GM18498 (cell line): ENCODE measurements around the gene MEPCE.
A peak's percentile ranks its signal among the peaks of the same experiment; 100 is the strongest.

Source experiments
- ATAC-seq: cut with Tn5 transposase; IDR thresholded peaks from one replicate; pipeline ENCODE4 v1.9.1; 2021; ENCODE audit warnings: mild to moderate bottlenecking, moderate library complexity; ENCODE audit not compliant: unreplicated experiment

MEPCE gene

DNA sequence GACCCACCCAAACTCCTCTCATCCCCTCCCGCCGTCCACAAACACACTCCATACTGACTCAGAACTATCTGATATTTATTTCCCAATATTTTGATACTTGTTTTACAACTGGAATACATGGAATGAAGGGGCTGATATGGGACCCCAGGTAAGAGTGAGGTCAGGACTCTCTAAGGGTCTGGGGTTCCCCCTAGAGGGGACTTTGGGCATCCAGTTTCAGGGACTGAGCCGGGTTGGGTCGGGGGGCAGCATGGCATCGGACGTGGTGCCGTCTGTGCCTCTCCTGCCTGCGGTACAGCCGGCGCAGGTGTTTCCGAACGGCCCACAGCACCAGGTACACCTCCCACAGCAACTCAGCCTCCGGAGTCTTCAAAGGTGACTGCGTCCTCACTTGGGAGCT lies 26.9 kb downstream of the MEPCE start:
- no peak for ATAC-seq

DNA sequence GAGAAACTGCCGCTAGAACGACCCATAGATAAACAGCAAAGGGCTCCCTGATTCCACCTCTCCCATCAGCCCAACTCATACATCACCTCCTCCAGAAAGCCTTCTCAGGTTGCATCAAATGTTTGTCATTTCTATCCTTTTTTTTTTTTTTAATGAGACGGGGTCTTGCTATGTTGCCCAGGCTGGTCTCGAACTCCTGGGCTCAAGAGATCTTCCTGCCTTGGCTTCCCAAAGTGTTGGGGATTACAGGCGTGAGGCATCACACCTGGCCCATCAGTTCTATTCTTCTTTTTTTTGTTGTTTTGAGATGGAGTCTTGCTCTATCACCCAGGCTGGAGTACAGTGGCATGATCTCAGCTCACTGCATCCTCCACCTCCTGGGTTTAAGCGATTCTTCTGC lies 27.4 kb downstream of the MEPCE start:
- no peak for ATAC-seq

DNA sequence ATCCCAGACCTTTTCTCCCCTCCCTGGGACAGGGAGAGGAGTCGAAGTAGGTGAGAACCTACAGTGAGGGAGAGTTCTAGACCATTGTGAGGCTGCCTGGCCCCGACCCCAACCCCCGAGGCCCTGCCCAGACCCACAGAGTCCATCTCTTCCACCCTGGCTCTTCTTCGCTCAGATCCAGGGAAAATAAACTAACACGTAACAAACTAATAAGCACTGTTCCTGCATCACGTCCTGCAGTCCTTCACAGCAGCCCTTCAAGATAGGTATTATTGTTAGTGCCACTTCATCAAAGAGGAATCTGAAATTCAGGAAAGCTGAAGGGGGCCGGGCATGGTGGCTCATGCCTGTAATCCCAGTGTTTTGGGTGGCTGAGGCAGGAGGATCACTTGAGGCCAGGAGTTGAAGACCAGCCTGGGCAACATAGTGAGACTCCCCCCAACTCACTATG lies 34.6 kb downstream of the MEPCE start, which contains the start of gene SPACDR:
Gene SPACDR (minus strand): TSS at position 51 of the 451 bp plus-strand sequence. CDS start 235 bp downstream, outside the sequence.
- no peak for ATAC-seq

DNA sequence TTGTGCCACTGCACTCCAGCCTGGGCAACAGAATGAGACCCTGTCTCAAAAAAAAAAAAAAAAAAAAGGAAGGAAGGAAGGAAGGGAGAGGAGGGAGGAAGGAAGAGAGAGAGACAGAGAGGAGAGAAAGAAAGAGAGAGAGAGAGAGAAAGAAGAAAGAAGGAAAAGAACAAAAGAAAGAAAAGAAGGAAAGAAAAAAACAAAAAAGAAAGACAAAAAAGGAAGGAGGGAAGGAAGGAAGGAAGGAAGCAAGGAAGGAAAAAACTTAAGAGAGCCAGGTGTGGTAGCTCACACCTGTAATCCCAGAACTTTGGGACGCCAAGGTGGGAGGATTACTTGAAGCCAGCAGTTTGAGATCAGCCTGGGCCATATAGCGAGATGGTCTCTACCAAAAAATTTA lies 35.2 kb downstream of the MEPCE start:
- no peak for ATAC-seq

DNA sequence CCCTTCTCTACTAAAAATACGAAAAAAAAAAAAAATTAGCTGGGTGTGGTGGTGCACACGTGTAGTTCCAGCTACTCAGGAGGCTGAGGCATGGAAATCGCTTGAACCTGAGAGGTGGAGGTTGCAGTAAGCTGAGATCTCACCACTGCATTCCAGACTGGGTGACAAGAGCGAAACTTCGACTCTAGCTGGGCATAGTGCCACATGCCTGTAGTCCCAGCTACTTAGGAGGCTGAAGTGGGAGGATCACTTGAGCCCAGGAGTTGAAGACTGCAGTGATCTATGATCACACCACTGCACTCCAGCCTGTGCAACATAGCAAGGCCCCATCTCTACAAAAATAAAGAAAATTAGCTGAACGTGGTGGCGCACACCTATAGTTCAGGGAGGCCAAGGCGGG lies 35.7 kb downstream of the MEPCE start:
- no peak for ATAC-seq

DNA sequence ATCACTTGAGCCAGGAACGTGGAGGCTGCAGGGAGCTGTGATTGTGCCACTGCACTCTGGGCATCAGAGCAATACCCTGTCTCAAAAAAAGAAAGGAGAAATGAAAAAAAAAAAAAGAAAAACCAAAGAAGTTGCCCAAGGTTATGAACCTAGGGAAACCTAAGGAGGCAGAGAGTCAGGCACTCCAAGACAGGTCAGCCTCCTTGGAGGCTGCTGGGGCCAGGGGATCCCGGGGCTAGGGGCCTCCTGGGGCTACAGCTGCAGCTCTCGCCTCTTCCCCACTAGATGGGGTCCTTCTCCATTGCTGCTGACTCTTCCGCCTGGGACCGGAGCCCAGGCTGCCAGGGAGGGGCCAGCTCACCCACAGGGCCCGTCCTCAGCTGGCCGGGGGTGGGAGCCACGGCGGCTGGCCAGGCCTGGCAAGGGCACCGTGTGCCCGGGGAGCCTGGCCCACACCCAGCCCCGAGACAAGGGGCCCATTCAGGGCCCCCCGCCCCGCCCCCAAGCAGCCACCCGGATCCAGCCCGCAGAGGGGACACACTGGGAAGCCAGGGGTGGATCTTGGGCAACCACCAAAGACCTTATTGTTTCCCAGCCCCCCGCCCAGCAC lies 36.2 kb downstream of the MEPCE start:
- no peak for ATAC-seq

DNA sequence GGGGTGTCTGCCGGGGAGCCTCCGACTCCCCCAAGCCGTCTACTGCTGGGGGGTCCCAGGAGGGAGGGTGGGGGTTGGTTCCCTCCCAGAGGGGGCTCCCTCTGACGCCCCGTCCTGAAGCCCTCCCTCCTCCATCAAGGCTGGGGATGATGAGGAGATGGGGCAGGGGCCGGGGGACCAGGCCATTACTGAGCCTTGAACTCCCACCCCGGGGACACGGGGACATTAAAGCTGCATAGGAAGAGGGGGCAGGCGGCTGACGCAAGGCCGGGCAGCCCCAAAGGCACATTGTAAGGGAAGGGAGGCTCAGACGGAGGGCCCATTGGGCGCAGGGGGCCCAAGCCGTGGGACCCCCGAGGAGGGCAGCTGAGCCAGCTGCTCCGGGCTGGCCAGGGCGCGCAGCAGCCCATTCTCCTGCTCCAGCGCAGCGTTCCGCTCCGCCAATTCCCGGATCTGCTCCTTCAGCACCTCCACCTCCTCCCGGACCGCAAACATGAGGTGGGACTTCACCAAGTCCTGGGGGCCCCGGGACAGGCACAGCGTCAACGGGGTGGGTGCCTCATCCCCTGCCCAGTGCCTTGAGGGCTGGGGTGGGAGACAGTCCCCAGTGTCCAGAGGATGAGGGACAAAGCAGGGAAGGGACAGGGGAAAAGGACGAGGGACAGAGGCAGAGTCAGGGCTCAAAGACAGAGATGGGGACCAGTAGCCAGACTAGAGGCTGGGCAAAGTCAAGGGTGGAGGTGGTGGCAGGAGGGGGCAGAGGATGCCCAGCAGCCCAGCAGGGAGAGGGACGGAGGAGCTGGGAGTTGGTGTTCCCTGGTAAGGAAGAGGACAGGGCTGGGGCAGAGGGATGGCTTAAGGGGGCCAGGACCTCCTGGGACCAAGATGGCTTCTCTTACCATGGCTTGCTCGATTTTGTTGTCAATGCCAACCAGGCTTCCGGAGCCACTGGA lies 37.3 kb downstream of the MEPCE start:
- no peak for ATAC-seq

DNA sequence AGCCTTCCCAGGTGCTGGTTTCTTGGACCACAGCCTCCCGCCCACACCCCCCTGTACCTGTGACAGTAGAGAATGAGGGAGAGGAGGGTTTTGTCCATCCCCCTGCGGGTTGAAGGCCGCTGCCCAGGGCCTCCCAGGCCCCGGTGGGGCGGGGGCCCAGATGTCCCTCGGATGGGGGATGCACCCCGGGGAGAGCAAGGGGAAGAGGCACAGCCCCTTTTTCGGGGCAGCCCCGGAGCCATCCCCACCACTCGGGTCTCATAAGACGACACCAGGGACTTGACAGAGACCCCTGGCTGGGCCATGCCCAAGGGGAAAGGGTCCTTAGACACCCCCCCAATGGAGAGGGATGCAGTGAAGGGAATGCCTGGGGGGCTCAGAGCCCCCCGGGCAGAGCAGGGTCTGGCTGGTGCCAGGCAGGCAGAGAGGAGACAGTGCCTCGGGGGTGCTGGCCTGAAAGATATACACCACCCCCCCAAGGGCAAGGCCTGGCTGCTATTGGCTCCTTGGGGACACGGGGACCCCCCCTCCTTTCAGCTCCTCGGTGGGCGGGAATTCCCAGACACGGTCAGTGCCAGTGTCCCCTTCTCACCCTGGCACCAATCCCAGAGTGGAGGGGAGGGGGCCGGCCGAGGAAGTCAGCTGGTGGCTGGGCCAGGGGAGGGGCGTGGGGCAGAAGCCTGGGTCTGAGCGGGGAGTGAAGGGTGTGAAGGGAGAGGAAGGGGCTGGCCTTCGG lies 38.2 kb downstream of the MEPCE start:
- ATAC-seq = no peak

DNA sequence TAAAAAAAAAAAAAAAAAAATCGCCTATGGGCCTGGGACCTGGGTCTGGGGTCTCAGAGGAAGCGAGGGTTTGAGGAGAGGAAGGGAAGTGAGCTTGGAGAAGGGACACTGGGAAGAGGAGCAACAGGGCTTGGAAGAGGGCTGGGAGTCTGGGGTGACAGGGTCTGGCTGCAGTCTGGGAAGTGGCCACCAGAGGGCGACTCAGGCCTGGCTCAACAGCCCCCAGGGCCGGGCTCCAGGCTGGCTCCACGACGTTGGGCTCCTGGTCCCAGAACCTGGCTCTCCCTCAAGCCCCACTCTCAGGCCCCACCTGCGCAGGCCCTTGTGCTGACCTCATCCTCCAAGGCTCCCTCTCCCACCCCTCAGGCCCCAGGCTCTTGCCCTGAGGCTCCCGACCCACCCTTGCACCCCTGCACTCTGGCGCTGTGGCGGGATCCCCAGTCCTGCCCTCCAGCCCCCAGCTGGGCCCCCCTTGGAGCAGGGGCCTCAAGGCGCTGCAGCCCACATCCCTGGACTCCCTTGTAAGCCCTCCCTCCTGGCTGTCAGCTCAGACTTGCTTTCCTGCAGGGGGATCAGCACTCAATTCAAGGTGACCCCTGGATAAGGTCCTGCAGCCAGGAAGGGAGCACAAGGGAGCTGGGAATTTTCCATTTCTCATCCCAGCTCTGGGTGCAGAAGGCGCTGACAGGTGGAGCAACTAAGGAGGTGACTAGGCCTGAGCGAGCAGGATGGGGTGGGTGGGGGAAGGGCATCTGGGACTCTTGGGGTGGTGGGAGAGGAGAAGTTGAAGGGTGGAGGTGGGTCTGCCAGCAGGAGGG lies 39.8 kb downstream of the MEPCE start:
- ATAC-seq = peak; percentile 70

DNA sequence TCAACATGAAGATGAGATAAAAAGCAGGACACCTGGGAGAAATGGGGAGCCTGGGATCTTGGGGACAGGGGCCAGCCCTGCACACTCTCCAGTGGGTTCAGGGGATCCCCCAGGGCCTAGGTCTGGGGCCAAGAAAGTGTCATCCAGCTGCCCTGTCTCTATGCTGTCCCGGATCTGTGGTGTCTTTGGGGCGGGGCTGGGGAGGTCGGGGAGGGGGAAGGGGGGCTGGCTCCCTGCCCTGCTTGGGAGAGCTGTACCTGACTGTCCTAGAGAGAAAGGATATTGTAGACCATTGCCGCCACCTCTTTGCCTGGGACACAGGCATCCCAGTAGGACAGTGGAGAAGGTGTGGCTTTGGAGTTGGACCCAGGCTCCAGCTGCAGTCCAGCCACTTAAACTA lies 41.4 kb downstream of the MEPCE start:
- ATAC-seq = no peak

DNA sequence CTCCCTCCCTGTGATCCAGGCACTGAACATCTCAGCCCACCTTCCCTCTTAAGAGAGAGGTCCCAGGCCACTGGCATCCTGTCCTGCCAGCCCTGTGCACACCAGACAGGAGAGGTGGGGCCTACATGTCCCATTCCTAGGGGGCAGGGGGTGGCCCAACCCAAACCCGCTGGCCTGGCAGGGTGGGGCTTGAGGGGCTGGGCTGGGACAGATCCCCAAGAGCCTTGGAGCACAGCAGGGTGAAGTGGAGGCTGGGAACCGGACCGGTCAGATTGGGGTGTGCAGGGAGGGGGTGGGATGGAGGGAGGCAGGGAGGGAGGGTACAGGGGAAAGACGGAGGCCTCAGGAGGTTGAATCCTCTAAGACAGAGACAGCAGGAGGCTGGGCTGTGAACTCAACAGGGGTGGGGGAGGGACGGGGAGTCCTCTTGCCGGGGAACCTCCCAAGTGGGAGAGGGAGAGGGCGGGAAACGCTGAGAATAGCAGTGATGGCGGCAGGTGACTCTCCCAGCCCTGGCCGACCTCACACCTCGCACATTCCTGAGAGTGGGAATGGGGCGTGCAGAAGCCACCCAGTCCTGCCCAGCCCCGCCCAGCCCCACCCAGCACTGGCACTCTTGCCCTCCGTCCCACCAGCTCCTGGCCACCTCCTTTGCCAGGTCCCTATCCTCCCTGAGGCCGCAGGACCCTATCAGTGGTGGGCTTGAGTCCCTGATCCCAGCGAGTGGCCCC lies 42.7 kb downstream of the MEPCE start:
- ATAC-seq = no peak

DNA sequence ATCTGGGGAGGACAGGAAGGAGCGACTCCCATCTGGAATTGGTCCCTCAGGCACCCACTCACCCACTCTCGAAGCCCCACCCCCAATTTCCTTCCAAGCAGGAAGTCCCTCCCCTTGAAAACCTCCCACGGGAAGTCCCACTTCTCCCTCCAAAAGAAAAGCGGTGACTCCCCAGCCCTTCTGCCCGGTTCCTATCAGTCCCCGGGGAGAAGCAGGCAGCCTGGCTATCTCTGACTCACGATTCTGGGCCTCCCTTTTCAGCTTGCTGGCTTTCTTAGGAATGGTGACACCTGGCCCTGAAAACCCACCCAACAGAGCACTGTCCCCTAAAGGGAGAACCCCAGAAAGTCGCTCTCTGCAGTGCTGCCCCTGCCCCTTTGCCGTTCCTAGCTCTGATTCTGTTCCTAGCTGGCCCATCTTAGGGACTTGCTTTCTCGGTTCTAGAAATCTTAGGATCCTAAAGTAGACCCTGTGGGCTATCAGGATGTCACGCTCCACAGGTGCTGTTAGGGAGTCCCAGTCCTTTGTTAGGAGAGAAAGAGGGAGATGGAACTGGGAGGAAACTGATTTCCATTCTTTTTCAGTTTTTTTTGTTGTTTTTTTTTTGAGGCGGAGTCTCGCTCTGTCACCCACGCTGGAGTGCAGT lies 43.3 kb downstream of the MEPCE start:
- no peak for ATAC-seq

DNA sequence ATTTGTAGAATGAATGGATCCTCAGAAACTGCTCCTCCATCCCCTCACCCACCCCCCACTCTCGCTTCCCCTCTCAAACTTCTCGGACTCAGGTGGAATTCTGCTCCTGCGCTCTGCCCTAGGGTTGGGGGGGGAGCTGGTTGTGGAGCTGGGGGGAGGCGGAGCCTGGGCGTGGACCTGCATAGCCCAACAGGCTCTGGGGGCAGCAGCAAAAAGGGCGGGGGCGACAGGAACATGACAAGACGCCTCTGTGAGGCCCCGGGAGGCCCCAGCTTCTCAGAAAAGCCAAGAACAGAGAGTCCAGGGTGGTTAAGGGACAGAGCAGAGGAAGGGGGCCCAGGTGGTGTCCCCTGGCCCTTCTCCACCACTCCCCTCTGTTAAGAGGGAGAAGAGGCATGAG lies 45.9 kb downstream of the MEPCE start:
- no peak for ATAC-seq

DNA sequence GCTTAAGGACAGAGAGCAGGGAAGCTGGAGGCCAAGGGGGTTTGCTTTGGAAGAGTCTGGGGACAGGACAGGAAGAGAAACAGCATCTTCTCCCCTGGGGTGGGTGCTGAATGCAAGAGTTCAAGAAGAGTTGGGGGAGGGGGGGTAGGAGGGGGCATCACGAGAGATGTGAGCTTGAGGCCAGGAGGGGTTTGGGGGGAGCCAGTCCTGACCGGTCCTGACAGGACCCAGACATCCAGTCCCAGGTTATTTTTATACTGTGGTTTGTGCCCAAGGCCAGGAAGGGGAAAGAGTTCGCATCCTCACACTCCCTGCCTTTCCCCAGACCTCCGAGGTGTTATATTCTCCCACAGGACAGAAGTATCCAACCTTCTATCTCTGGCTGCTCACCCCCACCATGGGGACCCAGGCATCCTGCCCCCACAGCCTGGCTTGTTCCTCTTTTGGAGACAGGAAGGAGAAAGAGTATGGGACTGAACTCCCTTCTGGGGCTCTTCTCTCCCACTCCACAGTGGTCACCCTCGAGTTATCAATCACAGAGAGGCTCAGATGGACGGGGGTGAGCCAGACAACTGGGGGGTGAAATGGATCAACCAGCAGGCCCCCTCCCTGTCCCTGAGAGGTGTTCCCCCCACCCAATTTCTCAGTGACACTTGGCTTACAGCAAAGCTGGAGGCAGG lies 46.6 kb downstream of the MEPCE start:
- ATAC-seq = no peak

DNA sequence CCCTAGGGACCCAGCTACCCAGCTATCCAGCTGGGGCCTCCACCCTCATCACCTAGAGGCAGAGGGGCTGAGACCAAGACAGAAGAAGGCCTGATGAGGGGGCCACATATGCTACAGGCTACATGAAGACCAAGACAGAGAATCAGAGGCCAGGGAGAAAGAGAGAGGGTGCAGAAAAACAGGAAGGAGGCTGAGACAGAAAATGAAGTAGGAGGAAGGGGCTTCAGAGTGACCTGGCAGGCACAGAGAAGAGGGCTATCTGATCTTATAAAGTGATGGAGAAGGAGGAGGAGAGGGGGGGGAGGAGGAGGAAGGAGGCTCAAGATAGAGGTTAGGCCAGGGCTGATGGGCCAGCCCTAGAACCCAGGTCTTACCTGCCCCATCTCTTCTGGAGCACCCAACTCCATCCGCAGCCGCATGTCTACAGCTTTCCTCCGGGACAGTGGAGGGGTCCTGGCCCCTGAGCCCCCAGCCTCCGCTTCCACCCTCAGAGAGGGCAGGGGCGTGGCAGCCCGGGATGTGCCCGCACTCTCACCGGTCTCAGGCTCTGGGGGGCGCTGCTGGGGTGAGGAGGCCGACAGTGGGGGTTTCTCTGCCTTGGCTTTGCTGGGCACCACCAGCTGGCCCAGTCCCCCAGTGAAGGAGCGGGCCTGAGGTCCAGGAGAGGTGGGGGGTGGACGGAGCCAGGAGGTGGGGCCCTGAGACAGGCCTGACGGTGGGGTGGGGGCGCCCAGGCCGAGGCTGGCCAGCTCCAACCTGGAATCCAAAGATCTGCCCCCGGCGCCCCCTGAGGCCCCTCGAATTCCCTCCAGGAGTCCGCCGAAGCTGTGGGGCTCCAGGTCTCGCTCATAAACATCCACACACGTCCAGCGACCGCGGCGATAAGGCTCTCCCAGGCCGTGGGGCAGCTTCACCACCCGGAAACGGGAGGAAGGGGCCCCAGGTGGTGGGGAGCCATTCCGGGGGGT lies 47.6 kb downstream of the MEPCE start:
- ATAC-seq = no peak

DNA sequence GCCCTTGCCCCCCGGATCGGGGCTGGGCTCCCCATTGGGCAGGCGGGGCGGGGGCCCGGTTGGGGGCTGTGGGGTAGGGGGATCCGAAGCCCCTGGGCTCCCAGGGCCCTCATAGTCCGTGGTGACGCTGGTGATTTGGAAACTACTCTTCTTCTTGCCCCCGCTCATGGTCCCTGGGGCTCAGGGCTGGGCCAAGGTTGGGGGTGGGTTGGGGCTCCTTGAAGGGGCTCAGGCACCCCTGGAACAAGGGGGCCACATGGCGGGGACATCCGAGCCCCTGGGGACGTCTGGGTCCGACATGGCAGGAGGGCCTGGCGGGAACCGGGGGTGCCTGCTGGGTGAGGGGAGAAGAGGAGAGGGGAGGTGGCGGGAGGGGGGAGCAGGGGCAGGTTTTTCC lies 48.2 kb downstream of the MEPCE start:
- ATAC-seq = no peak

DNA sequence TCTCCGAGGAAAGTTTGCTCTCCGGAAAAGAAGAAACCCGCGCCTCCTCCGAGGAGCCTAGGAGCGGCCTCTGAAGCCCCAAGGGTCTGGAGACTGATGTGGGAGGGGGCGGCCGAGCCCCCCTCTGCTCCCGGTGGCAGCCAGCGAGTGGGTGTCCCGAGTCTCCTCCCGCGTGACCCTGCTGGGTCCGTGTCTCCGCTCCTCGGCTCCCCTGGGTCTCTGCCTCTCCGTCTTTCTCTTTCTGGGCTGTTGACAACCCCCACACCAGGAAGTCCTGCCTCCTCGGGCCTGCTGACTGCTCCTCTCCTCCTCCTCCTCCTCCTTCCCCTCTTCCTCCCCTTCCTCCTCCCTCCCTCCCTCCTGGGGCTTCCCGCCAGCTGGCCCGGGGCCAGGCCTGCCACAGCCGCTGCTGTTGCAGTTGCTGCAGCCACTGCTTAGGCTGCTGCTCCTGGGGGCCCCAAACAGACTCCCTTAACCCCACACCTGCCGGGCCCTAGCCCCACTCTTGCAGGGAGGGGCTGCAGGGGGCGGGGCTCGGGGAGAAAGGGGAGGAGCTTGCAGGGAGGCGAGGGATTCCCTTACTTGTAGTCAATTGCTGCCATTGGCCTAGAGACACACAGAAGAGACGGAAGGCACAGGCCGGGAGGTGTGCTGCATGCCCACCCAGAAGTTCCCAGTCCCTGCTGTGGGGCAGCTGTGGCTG lies 49.5 kb downstream of the MEPCE start, which contains the start of gene TSC22D4:
Gene TSC22D4 (minus strand): TSS at position 257 of the 703 bp plus-strand sequence. CDS start 1,176 bp downstream, outside the sequence.
- ATAC-seq = peak; percentile 68
